Pancreas (tissue), 10 donors: ENCODE data around the gene ANKH. TPM values are rescaled to one million over a fixed set of nuclear protein-coding genes. Genes with fewer than 3 reads are reported as not detected.

Experiments
- ATAC-seq, 4 donors: fragments of 200-7000 bp; cut with Tn5 transposase; one replicate each; pipeline versions ENCODE4 v1.8.0 to v1.9.1; 2020; ENCODE audit warnings: mild to moderate bottlenecking in 4 of 4, moderate library complexity in 4 of 4
- DNase-seq, 6 donors: peaks; one replicate each; pipeline ENCODE4 v3.0.0-alpha.2; 2020
- FAIRE-seq: peaks from 2 replicates; lab custom pipeline; 2012; peaks lifted over from hg19 to GRCh38; lab: Jason Lieb, UNC
- H3K27ac ChIP-seq, 4 donors: fragments of 200-600 bp; sonication (generic); 1 replicate in 3 of 4; 2 replicates in 1 of 4; pipeline versions ENCODE4 v1.5.0 to v1.8.0; 2020
- H3K27me3 ChIP-seq, 4 donors: fragments of 200-600 bp; one replicate each; pipeline ENCODE4 v1.8.0; 2021
- H3K36me3 ChIP-seq, 3 donors: fragments of 200-600 bp; sonication (generic) in 1 of 3; one replicate each; pipeline versions ENCODE4 v1.5.0 to v1.8.0; 2020 to 2021
- H3K4me1 ChIP-seq, 3 donors: fragments of 200-600 bp; one replicate each; pipeline ENCODE4 v1.8.0; 2021
- H3K4me3 ChIP-seq, 4 donors: fragments of 200-600 bp; sonication (generic) in 2 of 4; one replicate each; pipeline versions ENCODE4 v1.5.0 to v1.8.0; 2020 to 2021
- H3K9me3 ChIP-seq, 4 donors: fragments of 200-600 bp; one replicate each; pipeline ENCODE4 v1.8.0; 2021
- CTCF ChIP-seq, 4 donors: fragments of 200-600 bp; sonication (generic) in 3 of 4; IDR thresholded peaks; one replicate each; pipeline versions ENCODE4 v1.5.0 to v1.8.0; 2021; ENCODE audit warnings: antibody characterized with exemption in 4 of 4
- WGBS, 2 donors: extraction: QIAGEN DNeasy Blood & Tissue Kit; methylation state at CpG; one replicate each; pipeline ENCODE4 v1.1.7; 2013; 5-methylcytosine and 5-hydroxymethylcytosine counted together
- intact Hi-C, 3 donors: fragments of 100-400 bp; cut with DNase I; formaldehyde crosslinking; loops; one replicate each; pipeline versions ENCODE4 v1.11.1 to v1.14.2; 2022
- polyA plus RNA-seq, 2 donors: library from polyadenylated mRNA; stranded (reverse); fragments of 200-250 nt; gene quantifications; one replicate each; pipeline ENCODE4 v1.2.3, GENCODE V29; 2013
- total RNA-seq, 6 donors: library from RNA; stranded (reverse); fragmentation: NEBNext Ultra II Directional in 4 of 6; extraction: Animal tissue kit (Norgen Biotek cat#: 25700) in 4 of 6; gene quantifications; one replicate each; pipeline versions ENCODE4 v1.2.1 to v1.2.4, GENCODE V29; 2021 to 2023
- donor health status: healthy with polysubstance abuse.
- donor health status: DM: no; HTN: no; CAD: no; lungs with moderate emphysema.
- donor health status: DM: no; HTN: no; CAD: no.
- donor health status: control.
- donor health status: control.
- donor health status: Bipolar disorder and iron deficiency.
- donor health status: DM: yes; HTN: yes; CAD: no.
- donor health status: DM: no; HTN: no; CAD: no.
- donor health status: DM: no; HTN: no; CAD: no.
- donor health status: DM: yes; HTN: yes; CAD: no.

ANKH gene
- total and polyA plus RNA-seq, 8 donors: 11.8 to 48.6 (median 37.7) TPM

- FAIRE-seq (no peak), ATAC-seq (no peak), DNase-seq (no peak)
- intact Hi-C loops: no loop called here
- no peak for TF ChIP-seq CTCF (IDR thresholded peaks at IDR 0.05)
- no peaks in the 10 kb centered on the region for H3K9me3 ChIP-seq
- no peaks in the 10 kb centered on the region for H3K36me3 ChIP-seq
- H3K4me3 ChIP-seq: no peak overlapping the region
- no peaks in the 10 kb centered on the region for H3K27me3 ChIP-seq
- peak overlapping the region in 1 of 4 donors; percentile 84 for H3K27ac ChIP-seq
- WGBS, 2 donors: 74 to 78% methylated on average over 9 of the region's 9 CpGs
- H3K4me1 ChIP-seq: peaks cover 0 to 5% (median 3%) of the 10 kb centered on the region in 3 donors
These were observed 1.5 kb upstream of the ANKH start for GRCh38 chr5:14873093-14873492.

GRCh38 chr5:14872070-14872989 is 752 bp upstream of the ANKH start:
- Histone ChIP-seq H3K4me3 (peak overlapping the region; percentile 48 to 69 (median 58)), H3K36me3 (no peaks in the 10 kb centered on the region), H3K27me3 (no peaks in the 10 kb centered on the region), H3K27ac (peak overlapping the region; percentile 45 to 87 (median 65)), H3K4me1 (peaks cover 0 to 5% (median 3%) of the 10 kb centered on the region in 3 donors), H3K9me3 (no peaks in the 10 kb centered on the region)
- WGBS, 2 donors: 3% methylated on average over 42 to 73 of the region's 73 CpGs
- peak; percentile 43 to 82 (median 67) for DNase-seq
- ATAC-seq: peak; percentile 54 to 75 (median 62)
- intact Hi-C loops: no loop called here
- no peak for TF ChIP-seq CTCF (IDR thresholded peaks at IDR 0.05)
- FAIRE-seq: no peak

GRCh38 chr5:14870337-14871213 is 1.0 kb downstream of the ANKH start:
- WGBS, 2 donors: 6% methylated on average over 21 of the region's 21 CpGs
- peak in 3 of 6 donors; percentile 18 to 49 (median 25) for DNase-seq
- Histone ChIP-seq H3K36me3 (no peaks in the 10 kb centered on the region), H3K27me3 (no peaks in the 10 kb centered on the region), H3K4me1 (peaks cover 0 to 5% (median 3%) of the 10 kb centered on the region in 3 donors), H3K27ac (peak overlapping the region in 3 of 4 donors; percentile 42 to 52 (median 50)), H3K9me3 (no peaks in the 10 kb centered on the region), H3K4me3 (peak overlapping the region; percentile 52 to 72 (median 58))
- peak in 2 of 4 donors; percentile 2 to 35 for ATAC-seq
- intact Hi-C loops: no loop called here
- FAIRE-seq: no peak
- no peak for TF ChIP-seq CTCF (IDR thresholded peaks at IDR 0.05)

GRCh38 chr5:14869668-14870164 is 1.9 kb downstream of the ANKH start:
- Histone ChIP-seq H3K27ac (no peak overlapping the region), H3K36me3 (no peaks in the 10 kb centered on the region), H3K4me3 (peak overlapping the region in 3 of 4 donors; percentile 52 to 72 (median 64)), H3K27me3 (no peaks in the 10 kb centered on the region), H3K9me3 (no peaks in the 10 kb centered on the region), H3K4me1 (peaks cover 0 to 5% (median 3%) of the 10 kb centered on the region in 3 donors)
- DNase-seq (no peak), ATAC-seq (no peak), FAIRE-seq (no peak)
- no peak for TF ChIP-seq CTCF (IDR thresholded peaks at IDR 0.05)
- 25 to 27% methylated on average over 9 of the region's 9 CpGs for WGBS, 2 donors
- intact Hi-C loops: no loop called here
